CMK (cell line): Measurements from ENCODE around the gene PARP1.
"Not testable (repeated sequence)": the region's sequence is repeated elsewhere in the genome, so short reads cannot be mapped to it uniquely, and the experiment has no call there.

Source experiments
- DNase-seq: peaks from one replicate; pipeline ENCODE4 v3.0.0-alpha.2; 2010; ENCODE audit warnings: low read depth

The PARP1 gene

GRCh38 chr1:226428791-226429461, 21.0 kb upstream of the PARP1 start:
- DNase-seq, result no peak

GRCh38 chr1:226428348-226428747, 20.5 kb upstream of the PARP1 start:
- no peak for DNase-seq

GRCh38 chr1:226427131-226427530, 19.2 kb upstream of the PARP1 start:
- DNase-seq, result no peak

- not testable (repeated sequence) for DNase-seq
Measured at GRCh38 chr1:226426395-226426794, 18.5 kb upstream of the PARP1 start.

GRCh38 chr1:226425431-226426031, 17.6 kb upstream of the PARP1 start:
- DNase-seq, result no peak

GRCh38 chr1:226425004-226425378, 17.1 kb upstream of the PARP1 start:
- no peak for DNase-seq

GRCh38 chr1:226424221-226425003, 16.5 kb upstream of the PARP1 start:
- DNase-seq, result no peak

- no peak for DNase-seq
Measured at GRCh38 chr1:226422478-226422877, 14.6 kb upstream of the PARP1 start.

GRCh38 chr1:226420897-226421296, 13.0 kb upstream of the PARP1 start:
- no peak for DNase-seq

GRCh38 chr1:226420328-226420727, 12.4 kb upstream of the PARP1 start:
- DNase-seq, result no peak

- no peak for DNase-seq
Measured at GRCh38 chr1:226419284-226420029, 11.6 kb upstream of the PARP1 start.

GRCh38 chr1:226417830-226418546, 10.1 kb upstream of the PARP1 start:
- DNase-seq, result no peak

GRCh38 chr1:226417350-226417749, 9.5 kb upstream of the PARP1 start:
- DNase-seq, result no peak

GRCh38 chr1:226414098-226414698, 6.3 kb upstream of the PARP1 start:
- DNase-seq, result no peak

GRCh38 chr1:226411619-226412018, 3.7 kb upstream of the PARP1 start:
- DNase-seq, result no peak

GRCh38 chr1:226410958-226411357, 3.1 kb upstream of the PARP1 start:
- DNase-seq, result no peak

GRCh38 chr1:226409392-226409791, 1.5 kb upstream of the PARP1 start:
- no peak for DNase-seq

GRCh38 chr1:226408285-226409184, 642 bp upstream of the PARP1 start:
- no peak for DNase-seq

GRCh38 chr1:226407199-226407496, 745 bp downstream of the PARP1 start:
- no peak for DNase-seq

GRCh38 chr1:226406401-226406881, 1.5 kb downstream of the PARP1 start:
- no peak for DNase-seq
